ENCODE measurements around the gene ZNF426. TPM values are rescaled to one million over a fixed set of nuclear protein-coding genes. Genes with fewer than 3 reads are reported as not detected.
A peak's percentile ranks its signal among the peaks of the same experiment; 100 is the strongest.
"Not testable (repeated sequence)": the region's sequence is repeated elsewhere in the genome, so short reads cannot be mapped to it uniquely, and the experiment has no call there.

The ZNF426 gene
- total RNA-seq (2014; rRNA removed; shearing (Covaris generic)): 13.2 and 16.3 TPM in 2 replicates
- polyA plus RNA-seq (2014; cell fraction: nucleus; rRNA removed): 2.0 and 3.6 TPM in 2 replicates

- DNase-seq (ENCODE audit: extremely low read depth, low read depth): peak; percentile 80
Observed at GRCh38 chr19:9538183-9539058, at the start of gene ZNF426. Gene ZNF426 (minus strand): TSS chr19:9538645. CDS start chr19:9536232, 2,413 bp downstream.

GRCh38 chr19:9586764-9587163, 48.3 kb upstream of the ZNF426 start:
- peak; percentile 59 for DNase-seq (ENCODE audit: extremely low read depth, low read depth)

- DNase-seq (ENCODE audit: extremely low read depth, low read depth): peak; percentile 61
Observed at GRCh38 chr19:9584073-9584833, 45.8 kb upstream of the ZNF426 start, which contains the start of gene ZNF121. Gene ZNF121 (minus strand): TSS chr19:9584504. CDS start chr19:9568097, 16,407 bp downstream.

- not testable (repeated sequence) for DNase-seq (ENCODE audit: extremely low read depth, low read depth)
Observed at GRCh38 chr19:9582081-9582725, 43.8 kb upstream of the ZNF426 start.

GRCh38 chr19:9580728-9581127, 42.3 kb upstream of the ZNF426 start:
- DNase-seq (ENCODE audit: extremely low read depth, low read depth): no peak

GRCh38 chr19:9570255-9570654, 31.8 kb upstream of the ZNF426 start:
- no peak for DNase-seq (ENCODE audit: extremely low read depth, low read depth)

- no peak for DNase-seq (ENCODE audit: extremely low read depth, low read depth)
Observed at GRCh38 chr19:9566729-9567128, 28.3 kb upstream of the ZNF426 start.

- no peak for DNase-seq (ENCODE audit: extremely low read depth, low read depth)
Observed at GRCh38 chr19:9565900-9566705, 27.7 kb upstream of the ZNF426 start.

- DNase-seq (ENCODE audit: extremely low read depth, low read depth): no peak
Observed at GRCh38 chr19:9552536-9553274, 14.3 kb upstream of the ZNF426 start.

- no peak for DNase-seq (ENCODE audit: extremely low read depth, low read depth)
Observed at GRCh38 chr19:9547870-9548269, 9.4 kb upstream of the ZNF426 start.

GRCh38 chr19:9541281-9541680, 2.8 kb upstream of the ZNF426 start:
- DNase-seq (ENCODE audit: extremely low read depth, low read depth): not testable (repeated sequence)

- DNase-seq (ENCODE audit: extremely low read depth, low read depth): not testable (repeated sequence)
Observed at GRCh38 chr19:9539921-9540320, 1.5 kb upstream of the ZNF426 start.

- not testable (repeated sequence) for DNase-seq (ENCODE audit: extremely low read depth, low read depth)
Observed at GRCh38 chr19:9539201-9539600, 756 bp upstream of the ZNF426 start.

GRCh38 chr19:9535934-9536333, 2.5 kb downstream of the ZNF426 start:
- DNase-seq (ENCODE audit: extremely low read depth, low read depth): no peak

GRCh38 chr19:9531933-9532332, 6.5 kb downstream of the ZNF426 start:
- DNase-seq (ENCODE audit: extremely low read depth, low read depth): no peak

- no peak for DNase-seq (ENCODE audit: extremely low read depth, low read depth)
Observed at GRCh38 chr19:9528757-9529336, 9.6 kb downstream of the ZNF426 start.

GRCh38 chr19:9523885-9524474, 14.5 kb downstream of the ZNF426 start:
- no peak for DNase-seq (ENCODE audit: extremely low read depth, low read depth)

GRCh38 chr19:9507285-9507684, 31.2 kb downstream of the ZNF426 start:
- no peak for DNase-seq (ENCODE audit: extremely low read depth, low read depth)

GRCh38 chr19:9500796-9501195, 37.6 kb downstream of the ZNF426 start:
- DNase-seq (ENCODE audit: extremely low read depth, low read depth): no peak

Measured in NCI-H460 (cell line).